ENCODE measurements around the gene LMOD3. TPM values are rescaled to one million over a fixed set of nuclear protein-coding genes. Genes with fewer than 3 reads are reported as not detected.

Gene LMOD3
- total and polyA plus RNA-seq, 9 of the 15 experiments (the other 6 are each of a cell fraction or from before 2014, with no cell fraction given), result 0.03 TPM; not detected in 8

DNA sequence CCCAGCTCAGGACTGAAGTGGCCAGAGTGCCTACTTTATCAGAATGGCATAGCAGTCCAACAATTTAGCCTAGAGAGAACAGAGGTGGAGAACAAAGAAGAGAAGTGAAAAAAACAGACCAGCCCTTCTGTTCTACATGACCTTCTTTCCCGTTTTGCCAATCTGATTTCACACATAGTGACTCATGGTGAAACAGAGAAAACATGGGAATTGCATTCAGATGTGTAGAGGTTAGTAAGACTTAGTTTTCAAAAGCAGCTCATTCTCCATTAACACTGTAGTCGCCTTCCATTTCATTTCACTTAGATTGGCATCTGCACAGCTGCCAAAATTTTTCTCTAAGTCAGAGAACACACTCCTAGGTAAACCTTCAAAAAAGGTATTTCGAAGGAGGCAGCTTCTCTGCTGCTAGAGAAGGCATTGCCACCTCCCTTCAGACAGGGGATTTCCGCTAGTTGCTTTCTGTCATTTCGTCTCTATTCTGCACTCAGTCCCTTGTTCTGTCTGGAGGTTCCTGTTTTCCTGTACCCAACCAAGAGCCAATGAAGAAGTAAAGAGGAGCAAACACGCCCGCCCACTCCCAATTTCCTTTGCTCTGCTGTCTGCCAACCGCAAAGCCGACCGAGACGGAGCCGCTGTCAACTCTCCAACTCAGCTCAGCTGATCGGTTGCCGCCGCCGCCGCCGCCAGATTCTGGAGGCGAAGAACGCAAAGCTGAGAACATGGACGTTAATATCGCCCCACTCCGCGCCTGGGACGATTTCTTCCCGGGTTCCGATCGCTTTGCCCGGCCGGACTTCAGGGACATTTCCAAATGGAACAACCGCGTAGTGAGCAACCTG is 37.8 kb downstream of the LMOD3 start, which contains the start of gene ARL6IP5 (continued):
- TF ChIP-seq, protein P1, sequence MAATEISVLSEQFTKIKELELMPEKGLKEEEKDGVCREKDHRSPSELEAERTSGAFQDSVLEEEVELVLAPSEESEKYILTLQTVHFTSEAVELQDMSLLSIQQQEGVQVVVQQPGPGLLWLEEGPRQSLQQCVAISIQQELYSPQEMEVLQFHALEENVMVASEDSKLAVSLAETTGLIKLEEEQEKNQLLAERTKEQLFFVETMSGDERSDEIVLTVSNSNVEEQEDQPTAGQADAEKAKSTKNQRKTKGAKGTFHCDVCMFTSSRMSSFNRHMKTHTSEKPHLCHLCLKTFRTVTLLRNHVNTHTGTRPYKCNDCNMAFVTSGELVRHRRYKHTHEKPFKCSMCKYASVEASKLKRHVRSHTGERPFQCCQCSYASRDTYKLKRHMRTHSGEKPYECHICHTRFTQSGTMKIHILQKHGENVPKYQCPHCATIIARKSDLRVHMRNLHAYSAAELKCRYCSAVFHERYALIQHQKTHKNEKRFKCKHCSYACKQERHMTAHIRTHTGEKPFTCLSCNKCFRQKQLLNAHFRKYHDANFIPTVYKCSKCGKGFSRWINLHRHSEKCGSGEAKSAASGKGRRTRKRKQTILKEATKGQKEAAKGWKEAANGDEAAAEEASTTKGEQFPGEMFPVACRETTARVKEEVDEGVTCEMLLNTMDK (IDR thresholded peaks at IDR 0.05; ENCODE audit: borderline replicate concordance, insufficient read depth, low read depth, low read length, poor library complexity, severe bottlenecking), result no peak
- no peak for TF ChIP-seq ZFX (CRISPR knock-in tag; IDR thresholded peaks at IDR 0.05)
- TF ChIP-seq SNAPC5 (CRISPR knock-in tag; IDR thresholded peaks at IDR 0.05), result no peak
- peak; percentile 55; the same call in 1 of the 2 replicates for TF ChIP-seq DPF2 (IDR thresholded peaks at IDR 0.05)
- TF ChIP-seq, protein P2, sequence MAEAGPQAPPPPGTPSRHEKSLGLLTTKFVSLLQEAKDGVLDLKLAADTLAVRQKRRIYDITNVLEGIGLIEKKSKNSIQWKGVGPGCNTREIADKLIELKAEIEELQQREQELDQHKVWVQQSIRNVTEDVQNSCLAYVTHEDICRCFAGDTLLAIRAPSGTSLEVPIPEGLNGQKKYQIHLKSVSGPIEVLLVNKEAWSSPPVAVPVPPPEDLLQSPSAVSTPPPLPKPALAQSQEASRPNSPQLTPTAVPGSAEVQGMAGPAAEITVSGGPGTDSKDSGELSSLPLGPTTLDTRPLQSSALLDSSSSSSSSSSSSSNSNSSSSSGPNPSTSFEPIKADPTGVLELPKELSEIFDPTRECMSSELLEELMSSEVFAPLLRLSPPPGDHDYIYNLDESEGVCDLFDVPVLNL (CRISPR knock-in tag; IDR thresholded peaks at IDR 0.05; ENCODE audit: low read depth), result no peak
- TF ChIP-seq, protein P3, sequence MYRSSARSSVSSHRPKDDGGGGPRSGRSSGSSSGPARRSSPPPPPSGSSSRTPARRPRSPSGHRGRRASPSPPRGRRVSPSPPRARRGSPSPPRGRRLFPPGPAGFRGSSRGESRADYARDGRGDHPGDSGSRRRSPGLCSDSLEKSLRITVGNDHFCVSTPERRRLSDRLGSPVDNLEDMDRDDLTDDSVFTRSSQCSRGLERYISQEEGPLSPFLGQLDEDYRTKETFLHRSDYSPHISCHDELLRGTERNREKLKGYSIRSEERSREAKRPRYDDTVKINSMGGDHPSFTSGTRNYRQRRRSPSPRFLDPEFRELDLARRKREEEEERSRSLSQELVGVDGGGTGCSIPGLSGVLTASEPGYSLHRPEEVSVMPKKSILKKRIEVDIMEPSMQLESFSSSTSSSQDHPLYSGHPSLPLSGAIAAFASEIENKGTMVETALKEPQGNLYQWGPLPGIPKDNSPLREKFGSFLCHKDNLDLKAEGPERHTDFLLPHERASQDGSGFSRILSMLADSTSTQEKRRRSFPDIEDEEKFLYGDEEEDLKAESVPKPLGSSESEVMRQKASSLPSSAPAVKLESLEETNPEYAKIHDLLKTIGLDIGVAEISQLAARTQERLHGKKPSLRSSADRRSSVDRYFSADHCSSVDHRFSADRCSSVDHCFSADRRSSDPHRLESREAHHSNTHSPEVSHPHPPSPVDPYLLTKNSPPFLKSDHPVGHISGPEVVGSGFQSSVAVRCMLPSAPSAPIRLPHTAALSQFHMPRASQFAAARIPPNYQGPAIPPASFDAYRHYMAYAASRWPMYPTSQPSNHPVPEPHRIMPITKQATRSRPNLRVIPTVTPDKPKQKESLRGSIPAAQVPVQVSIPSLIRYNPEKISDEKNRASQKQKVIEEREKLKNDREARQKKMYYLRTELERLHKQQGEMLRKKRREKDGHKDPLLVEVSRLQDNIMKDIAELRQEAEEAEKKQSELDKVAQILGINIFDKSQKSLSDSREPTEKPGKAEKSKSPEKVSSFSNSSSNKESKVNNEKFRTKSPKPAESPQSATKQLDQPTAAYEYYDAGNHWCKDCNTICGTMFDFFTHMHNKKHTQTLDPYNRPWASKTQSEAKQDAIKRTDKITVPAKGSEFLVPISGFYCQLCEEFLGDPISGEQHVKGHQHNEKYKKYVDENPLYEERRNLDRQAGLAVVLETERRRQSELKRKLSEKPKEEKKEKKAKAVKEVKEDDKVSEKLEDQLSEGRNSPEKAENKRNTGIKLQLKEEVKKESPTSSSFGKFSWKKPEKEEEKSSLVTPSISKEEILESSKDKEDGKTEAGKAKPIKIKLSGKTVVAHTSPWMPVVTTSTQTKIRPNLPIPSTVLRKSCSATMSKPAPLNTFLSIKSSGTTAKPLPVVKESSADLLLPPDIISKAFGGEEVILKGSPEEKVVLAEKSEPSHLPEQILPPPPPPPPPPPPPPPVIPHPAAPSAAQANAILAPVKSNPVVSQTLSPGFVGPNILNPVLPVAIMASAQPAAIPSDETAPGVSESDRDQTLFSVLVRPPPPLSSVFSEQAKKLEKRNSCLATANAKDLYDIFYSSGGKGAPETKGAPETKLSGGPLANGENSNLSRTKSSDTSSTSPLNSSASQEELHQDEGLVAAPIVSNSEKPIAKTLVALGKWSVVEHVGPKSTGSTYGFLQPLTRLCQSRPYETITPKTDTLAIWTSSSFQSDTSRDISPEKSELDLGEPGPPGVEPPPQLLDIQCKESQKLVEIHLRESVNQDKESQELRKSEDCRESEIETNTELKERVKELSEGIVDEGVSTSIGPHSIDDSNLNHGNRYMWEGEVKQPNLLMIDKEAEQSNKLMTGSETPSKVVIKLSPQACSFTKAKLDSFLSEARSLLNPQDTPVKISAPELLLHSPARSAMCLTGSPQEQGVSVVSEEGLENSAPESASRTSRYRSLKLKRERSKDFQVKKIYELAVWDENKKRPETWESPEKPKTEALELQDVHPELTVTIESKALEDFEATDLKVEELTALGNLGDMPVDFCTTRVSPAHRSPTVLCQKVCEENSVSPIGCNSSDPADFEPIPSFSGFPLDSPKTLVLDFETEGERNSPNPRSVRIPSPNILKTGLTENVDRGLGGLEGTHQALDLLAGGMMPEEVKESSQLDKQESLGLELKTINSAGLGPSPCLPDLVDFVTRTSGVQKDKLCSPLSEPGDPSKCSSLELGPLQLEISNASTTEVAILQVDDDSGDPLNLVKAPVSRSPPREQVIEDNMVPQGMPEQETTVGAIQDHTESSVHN (IDR thresholded peaks at IDR 0.05; ENCODE audit: borderline replicate concordance in 1 of 2, low read depth in 1 of 2), result no peak; a peak in 1 of 4 replicates
- no peak for TF ChIP-seq XRCC4 (IDR thresholded peaks at IDR 0.05; ENCODE audit: extremely low read depth, insufficient read depth, insufficient read length)
- TF ChIP-seq, protein P4, sequence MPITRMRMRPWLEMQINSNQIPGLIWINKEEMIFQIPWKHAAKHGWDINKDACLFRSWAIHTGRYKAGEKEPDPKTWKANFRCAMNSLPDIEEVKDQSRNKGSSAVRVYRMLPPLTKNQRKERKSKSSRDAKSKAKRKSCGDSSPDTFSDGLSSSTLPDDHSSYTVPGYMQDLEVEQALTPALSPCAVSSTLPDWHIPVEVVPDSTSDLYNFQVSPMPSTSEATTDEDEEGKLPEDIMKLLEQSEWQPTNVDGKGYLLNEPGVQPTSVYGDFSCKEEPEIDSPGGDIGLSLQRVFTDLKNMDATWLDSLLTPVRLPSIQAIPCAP (CRISPR knock-in tag; IDR thresholded peaks at IDR 0.05; ENCODE audit: borderline replicate concordance), result no peak
- TF ChIP-seq, protein P5, sequence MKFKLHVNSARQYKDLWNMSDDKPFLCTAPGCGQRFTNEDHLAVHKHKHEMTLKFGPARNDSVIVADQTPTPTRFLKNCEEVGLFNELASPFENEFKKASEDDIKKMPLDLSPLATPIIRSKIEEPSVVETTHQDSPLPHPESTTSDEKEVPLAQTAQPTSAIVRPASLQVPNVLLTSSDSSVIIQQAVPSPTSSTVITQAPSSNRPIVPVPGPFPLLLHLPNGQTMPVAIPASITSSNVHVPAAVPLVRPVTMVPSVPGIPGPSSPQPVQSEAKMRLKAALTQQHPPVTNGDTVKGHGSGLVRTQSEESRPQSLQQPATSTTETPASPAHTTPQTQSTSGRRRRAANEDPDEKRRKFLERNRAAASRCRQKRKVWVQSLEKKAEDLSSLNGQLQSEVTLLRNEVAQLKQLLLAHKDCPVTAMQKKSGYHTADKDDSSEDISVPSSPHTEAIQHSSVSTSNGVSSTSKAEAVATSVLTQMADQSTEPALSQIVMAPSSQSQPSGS (CRISPR knock-in tag; IDR thresholded peaks at IDR 0.05), result no peak
- no peak for TF ChIP-seq CCNT2 (IDR thresholded peaks at IDR 0.05; ENCODE audit: borderline replicate concordance, extremely low read depth, insufficient read length, low read depth, low read length)
- no peak for TF ChIP-seq ZNF586 (CRISPR knock-in tag; conservative IDR thresholded peaks at IDR 0.05)

Measured in K562 (cell line).